ENCODE data around the gene RAB3IL1.

The RAB3IL1 gene

DNA sequence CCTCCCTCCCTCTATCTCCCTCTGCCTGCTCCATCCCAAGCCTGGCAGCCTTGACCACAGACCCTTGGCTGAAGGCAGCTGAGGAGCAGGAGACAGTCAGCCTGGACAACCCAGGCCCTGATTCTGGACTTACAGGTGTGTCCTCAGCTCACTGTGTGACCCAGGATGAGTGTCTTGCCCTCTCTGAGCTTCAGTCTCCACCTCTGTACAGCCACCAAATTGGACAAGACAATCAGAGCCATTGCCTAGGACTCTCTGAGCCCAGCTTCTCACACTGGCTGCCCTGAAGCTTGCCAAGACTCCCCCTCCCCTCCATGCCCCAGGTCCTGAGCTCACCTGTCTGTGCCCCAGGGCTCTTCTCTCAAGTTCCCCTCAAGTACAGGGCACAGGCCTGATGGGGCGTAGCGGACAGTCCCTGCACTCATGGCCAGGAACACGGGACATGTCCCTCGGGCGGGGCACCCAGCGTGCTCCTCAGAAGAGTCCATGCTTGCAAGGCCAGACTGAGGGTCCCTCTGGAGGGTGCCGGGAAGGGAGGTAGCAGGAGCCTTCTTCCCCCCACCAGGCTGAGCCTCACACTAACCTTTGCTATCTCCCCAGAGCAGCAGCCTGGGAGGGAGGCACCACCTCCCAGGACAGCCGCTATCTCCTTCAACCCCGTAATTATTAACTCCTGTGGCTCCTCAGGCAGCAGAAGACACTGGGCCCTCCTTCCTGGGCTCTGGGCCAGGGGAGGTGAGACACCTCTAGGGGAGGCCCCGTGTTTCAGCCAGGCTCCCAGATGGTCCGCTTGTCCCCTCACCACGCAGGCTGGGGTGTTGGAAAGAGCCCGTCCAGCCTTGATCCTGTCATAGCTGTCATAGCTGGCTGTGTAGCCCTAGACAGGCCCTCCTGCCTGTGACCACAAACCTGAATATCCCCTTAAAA, 2.6 kb upstream of the RAB3IL1 start:
- H3K27ac ChIP-seq: peak overlapping the region in 3 of 11 experiments; percentile 9 to 13 (median 10); a peak in 3 of 22 replicates
- H3K4me3 ChIP-seq: no peak overlapping the region
- H3K27me3 ChIP-seq: peaks cover 16 to 55% (median 54%) of the 10 kb centered on the region in 11 experiments; a peak in 21 of 22 replicates
- no peaks in the 10 kb centered on the region; a peak in 1 of 22 replicates for H4K20me1 ChIP-seq
- H3K36me3 ChIP-seq: peaks cover 0 to 6% (median 0%) of the 10 kb centered on the region in 11 experiments; a peak in 1 of 22 replicates
- TF ChIP-seq Cebpa-rat (IDR thresholded peaks at IDR 0.05): no peak
- H3K9ac ChIP-seq: peak overlapping the region in 4 of 11 experiments; percentile 3 to 29 (median 15); a peak in 4 of 22 replicates
- peaks cover 37 to 97% (median 66%) of the 10 kb centered on the region in 10 experiments for H3K4me1 ChIP-seq
- H3K4me2 ChIP-seq: peak overlapping the region; percentile 42 to 97 (median 75)
- H3K9me3 ChIP-seq (replicated peaks in 1 of 11): no peaks in the 10 kb centered on the region

DNA sequence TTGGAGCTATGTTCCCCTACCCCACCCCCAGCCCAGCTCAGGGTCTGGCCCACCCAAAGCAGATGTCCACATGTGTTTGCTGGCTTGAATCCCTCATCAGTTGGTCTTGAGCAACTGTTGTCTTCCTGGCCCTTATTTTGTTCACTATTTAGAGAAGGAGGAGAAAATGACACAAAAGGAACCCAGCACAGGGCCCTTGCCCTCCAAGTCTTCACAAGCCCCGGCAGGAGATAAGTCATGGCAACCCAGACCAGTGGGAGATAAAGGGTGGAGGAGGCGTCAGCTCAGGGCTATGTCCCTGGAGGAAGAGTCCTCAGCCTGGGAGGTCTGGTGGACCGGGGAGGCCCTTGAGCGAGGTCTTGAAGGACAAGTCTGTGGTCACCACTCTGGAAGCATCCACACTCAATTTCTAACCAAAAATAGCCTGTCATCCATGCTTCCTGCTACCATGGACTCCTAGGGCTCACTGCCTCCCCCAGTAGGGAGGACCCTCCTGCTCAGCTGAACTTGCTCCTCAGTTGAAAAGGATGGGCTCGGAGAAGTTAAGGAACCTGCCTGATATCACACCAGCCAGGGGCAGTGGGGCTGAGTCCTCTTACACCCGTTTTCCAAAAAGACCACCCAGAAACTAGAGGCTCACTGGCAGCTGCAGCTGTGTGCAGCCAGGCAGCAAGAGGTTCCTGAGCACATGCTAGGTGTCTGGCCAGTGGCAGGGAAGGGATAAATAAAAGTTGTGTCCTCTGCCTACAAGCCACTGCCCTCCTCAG, 1.8 kb upstream of the RAB3IL1 start:
- Histone ChIP-seq H3K9ac (peak overlapping the region in 4 of 11 experiments; percentile 3 to 29 (median 14); a peak in 3 of 22 replicates), H3K27ac (peak overlapping the region in 3 of 11 experiments; percentile 9 to 13 (median 10); a peak in 1 of 22 replicates), H3K4me2 (peak overlapping the region; percentile 42 to 97 (median 75)), H3K36me3 (peaks cover 0 to 8% (median 0%) of the 10 kb centered on the region in 11 experiments; a peak in 2 of 22 replicates), H3K9me3 (replicated peaks in 1 of 11) (no peaks in the 10 kb centered on the region), H4K20me1 (no peaks in the 10 kb centered on the region; a peak in 1 of 22 replicates), H3K27me3 (peaks cover 16 to 64% (median 62%) of the 10 kb centered on the region in 11 experiments; a peak in 21 of 22 replicates), H3K4me3 (no peak overlapping the region), H3K4me1 (peaks cover 37 to 97% (median 63%) of the 10 kb centered on the region in 10 experiments)
- TF ChIP-seq Cebpa-rat (IDR thresholded peaks at IDR 0.05): no peak

- peaks cover 0 to 13% (median 0%) of the 10 kb centered on the region in 11 experiments; a peak in 3 of 22 replicates for H3K36me3 ChIP-seq
- H3K4me1 ChIP-seq: peaks cover 36 to 97% (median 59%) of the 10 kb centered on the region in 10 experiments
- H3K4me2 ChIP-seq: peak overlapping the region in 9 of 11 experiments; percentile 58 to 97 (median 84); a peak in 15 of 22 replicates
- no peak overlapping the region; a peak in 1 of 22 replicates for H3K27ac ChIP-seq
- no peak overlapping the region for H3K4me3 ChIP-seq
- H3K9ac ChIP-seq: peak overlapping the region in 1 of 11 experiments; percentile 72; a peak in 2 of 22 replicates
- H3K9me3 ChIP-seq (replicated peaks in 1 of 11): no peaks in the 10 kb centered on the region
- no peaks in the 10 kb centered on the region; a peak in 1 of 22 replicates for H4K20me1 ChIP-seq
- TF ChIP-seq Cebpa-rat (IDR thresholded peaks at IDR 0.05): no peak
- H3K27me3 ChIP-seq: peaks cover 16 to 71% (median 67%) of the 10 kb centered on the region in 11 experiments; a peak in 21 of 22 replicates
Measured at GRCh38 chr11:61918251-61918937, 1.0 kb upstream of the RAB3IL1 start.

GRCh38 chr11:61916737-61917333, 531 bp downstream of the RAB3IL1 start:
- H3K4me2 ChIP-seq: peak overlapping the region; percentile 75 to 97 (median 84)
- no peak for TF ChIP-seq Cebpa-rat (IDR thresholded peaks at IDR 0.05)
- H3K9me3 ChIP-seq (replicated peaks in 1 of 11): no peaks in the 10 kb centered on the region
- peaks cover 34 to 98% (median 59%) of the 10 kb centered on the region in 10 experiments for H3K4me1 ChIP-seq
- H3K4me3 ChIP-seq: peak overlapping the region; percentile 44 to 78 (median 58)
- H4K20me1 ChIP-seq: no peaks in the 10 kb centered on the region; a peak in 1 of 22 replicates
- peak overlapping the region in 10 of 11 experiments; percentile 37 to 83 (median 54); a peak in 18 of 22 replicates for H3K9ac ChIP-seq
- peak overlapping the region in 5 of 11 experiments; percentile 35 to 64 (median 56); a peak in 8 of 22 replicates for H3K27ac ChIP-seq
- peaks cover 0 to 16% (median 0%) of the 10 kb centered on the region in 11 experiments; a peak in 3 of 22 replicates for H3K36me3 ChIP-seq
- peaks cover 16 to 72% (median 67%) of the 10 kb centered on the region in 11 experiments; a peak in 21 of 22 replicates for H3K27me3 ChIP-seq

DNA sequence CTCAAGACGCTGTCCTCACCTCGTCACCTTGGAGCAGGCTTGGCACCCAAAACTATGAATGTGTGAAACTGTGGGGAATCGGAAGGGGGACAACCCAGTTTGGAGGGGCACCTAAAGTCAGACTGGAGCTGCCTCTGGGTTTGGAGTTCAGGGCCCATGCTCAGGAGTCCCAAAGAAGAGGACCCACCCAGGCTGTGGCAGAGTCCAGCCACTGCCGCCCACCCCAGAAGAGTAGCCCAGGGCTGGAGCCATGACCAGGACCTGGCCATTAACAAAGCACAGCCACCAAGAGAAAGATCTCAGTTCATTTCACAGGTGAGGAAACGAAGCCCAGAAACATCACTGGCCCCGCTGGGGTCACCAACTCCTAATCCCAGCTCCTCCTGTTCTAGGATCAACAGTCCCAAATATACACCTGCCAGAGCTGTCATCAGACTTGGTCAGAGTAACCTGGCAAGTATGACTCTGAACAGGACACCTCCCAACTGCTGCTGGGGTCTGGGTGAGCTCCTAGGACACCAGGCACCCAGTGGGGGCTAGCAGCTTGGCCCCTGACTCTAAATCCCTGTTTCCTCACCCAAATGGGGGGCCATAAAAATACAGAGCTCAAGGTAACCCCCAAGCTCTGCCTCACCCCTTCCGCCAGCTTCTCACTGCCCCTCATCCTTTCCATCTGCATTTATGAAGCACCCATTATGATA, 2.7 kb downstream of the RAB3IL1 start:
- H3K4me1 ChIP-seq: peaks cover 32 to 98% (median 63%) of the 10 kb centered on the region in 10 experiments
- no peaks in the 10 kb centered on the region; a peak in 1 of 22 replicates for H4K20me1 ChIP-seq
- peaks cover 0 to 16% (median 0%) of the 10 kb centered on the region in 11 experiments; a peak in 3 of 22 replicates for H3K36me3 ChIP-seq
- peaks cover 16 to 64% (median 59%) of the 10 kb centered on the region in 11 experiments; a peak in 21 of 22 replicates for H3K27me3 ChIP-seq
- no peaks in the 10 kb centered on the region for H3K9me3 ChIP-seq (replicated peaks in 1 of 11)
- peak overlapping the region in 3 of 11 experiments; percentile 84 to 97 (median 89); a peak in 6 of 22 replicates for H3K4me2 ChIP-seq
- peak overlapping the region in 2 of 11 experiments; percentile 76 to 83; a peak in 4 of 22 replicates for H3K9ac ChIP-seq
- H3K4me3 ChIP-seq: peak overlapping the region in 3 of 10 experiments; percentile 71 to 78 (median 71); a peak in 5 of 20 replicates
- peak overlapping the region in 1 of 11 experiments; percentile 28; a peak in 1 of 22 replicates for H3K27ac ChIP-seq
- no peak for TF ChIP-seq Cebpa-rat (IDR thresholded peaks at IDR 0.05)

DNA sequence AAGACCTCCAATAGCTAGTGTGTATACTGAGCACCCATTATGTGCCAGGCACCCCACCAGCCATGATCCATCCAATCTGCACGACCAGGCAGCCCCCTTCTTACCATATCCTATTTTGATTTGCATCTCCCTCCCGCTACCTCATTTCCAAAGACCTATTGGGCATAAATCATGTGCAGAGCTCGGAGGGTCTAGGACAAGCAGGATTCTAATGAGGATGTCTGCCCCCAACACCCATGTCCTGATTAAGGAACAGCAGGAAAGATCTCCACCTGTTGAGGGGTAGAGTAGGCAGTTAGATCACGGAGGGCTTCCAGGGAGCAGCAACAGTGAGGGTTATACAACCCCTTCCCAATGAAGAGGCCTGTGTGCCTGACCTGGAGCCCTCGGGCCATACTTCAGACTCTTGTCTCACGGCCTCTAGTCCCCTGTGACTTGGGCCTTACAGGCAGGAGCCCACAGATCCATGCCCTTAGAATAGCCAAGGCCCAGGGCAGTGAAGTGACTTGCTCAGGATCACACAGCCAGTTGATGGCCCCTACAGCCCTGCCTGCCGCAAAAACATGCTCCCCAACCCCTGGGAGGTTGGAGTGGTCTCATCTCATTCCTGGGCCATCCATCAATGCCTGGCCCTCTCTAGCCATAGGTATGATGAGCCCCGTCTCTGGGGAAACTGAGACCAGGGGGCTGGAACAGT, 3.5 kb downstream of the RAB3IL1 start:
- Histone ChIP-seq H3K4me1 (peaks cover 32 to 98% (median 63%) of the 10 kb centered on the region in 10 experiments), H4K20me1 (no peaks in the 10 kb centered on the region; a peak in 1 of 22 replicates), H3K4me3 (peak overlapping the region in 2 of 10 experiments; percentile 71 to 78; a peak in 4 of 20 replicates), H3K36me3 (peaks cover 0 to 16% (median 0%) of the 10 kb centered on the region in 11 experiments; a peak in 3 of 22 replicates), H3K9ac (peak overlapping the region in 2 of 11 experiments; percentile 76 to 83; a peak in 4 of 22 replicates), H3K9me3 (replicated peaks in 1 of 11) (no peaks in the 10 kb centered on the region), H3K27me3 (peaks cover 16 to 56% (median 51%) of the 10 kb centered on the region in 11 experiments; a peak in 21 of 22 replicates), H3K27ac (peak overlapping the region in 2 of 11 experiments; percentile 5 to 37; a peak in 2 of 22 replicates), H3K4me2 (peak overlapping the region in 5 of 11 experiments; percentile 84 to 97 (median 94); a peak in 10 of 22 replicates)
- no peak for TF ChIP-seq Cebpa-rat (IDR thresholded peaks at IDR 0.05)
